ENCODE measurements around the gene A4GALT. TPM values are rescaled to one million over a fixed set of nuclear protein-coding genes. Genes with fewer than 3 reads are reported as not detected.
A peak's percentile ranks its signal among the peaks of the same experiment; 100 is the strongest.

Gene A4GALT
- polyA plus RNA-seq, 2 donors: 19.3 to 50.3 TPM

- no peaks in the 10 kb centered on the region for H3K36me3 ChIP-seq (ENCODE audit: control insufficient read depth in 2 of 2, insufficient read depth in 2 of 2, low read length in 1 of 2)
- peak overlapping the region; percentile 17 to 22 for H3K4me3 ChIP-seq (ENCODE audit: low read depth in 1 of 2, low read length in 2 of 2)
- peak overlapping the region; percentile 86 to 88 for H3K27ac ChIP-seq (ENCODE audit: low read depth in 2 of 2, low read length in 1 of 2)
- H3K4me1 ChIP-seq (ENCODE audit: control insufficient read depth in 2 of 2, insufficient read depth in 2 of 2, low read length in 1 of 2): peaks cover 18 to 45% of the 10 kb centered on the region in 2 donors
- H3K9me3 ChIP-seq (ENCODE audit: control insufficient read depth in 2 of 2, insufficient read depth in 1 of 2, low read depth in 1 of 2, low read length in 1 of 2): no peaks in the 10 kb centered on the region
- no peaks in the 10 kb centered on the region for H3K27me3 ChIP-seq (ENCODE audit: control insufficient read depth in 1 of 2, insufficient read depth in 2 of 2, low read length in 2 of 2)
- WGBS, 2 donors: 25 to 33% methylated on average over 16 of the region's 16 CpGs
These were observed 73.8 kb downstream of the A4GALT start for GRCh38 chr22:42646569-42647525.

- Histone ChIP-seq H3K9me3 (ENCODE audit: control insufficient read depth in 2 of 2, insufficient read depth in 1 of 2, low read depth in 1 of 2, low read length in 1 of 2) (no peaks in the 10 kb centered on the region), H3K4me1 (ENCODE audit: control insufficient read depth in 2 of 2, insufficient read depth in 2 of 2, low read length in 1 of 2) (peaks cover 18 to 45% of the 10 kb centered on the region in 2 donors), H3K36me3 (ENCODE audit: control insufficient read depth in 2 of 2, insufficient read depth in 2 of 2, low read length in 1 of 2) (no peaks in the 10 kb centered on the region), H3K27ac (ENCODE audit: low read depth in 2 of 2, low read length in 1 of 2) (peak overlapping the region; percentile 86 to 88), H3K4me3 (ENCODE audit: low read depth in 1 of 2, low read length in 2 of 2) (peak overlapping the region; percentile 17 to 22), H3K27me3 (ENCODE audit: control insufficient read depth in 1 of 2, insufficient read depth in 2 of 2, low read length in 2 of 2) (no peaks in the 10 kb centered on the region)
- 34 to 36% methylated on average over 13 of the region's 13 CpGs for WGBS, 2 donors
These were observed 74.6 kb downstream of the A4GALT start for GRCh38 chr22:42645938-42646568.

GRCh38 chr22:42645341-42645937, 75.2 kb downstream of the A4GALT start:
- peak overlapping the region; percentile 86 to 88 for H3K27ac ChIP-seq (ENCODE audit: low read depth in 2 of 2, low read length in 1 of 2)
- H3K4me3 ChIP-seq (ENCODE audit: low read depth in 1 of 2, low read length in 2 of 2): peak overlapping the region; percentile 17 to 22
- 38 to 42% methylated on average over 19 of the region's 19 CpGs for WGBS, 2 donors
- H3K4me1 ChIP-seq (ENCODE audit: control insufficient read depth in 2 of 2, insufficient read depth in 2 of 2, low read length in 1 of 2): peaks cover 18 to 45% of the 10 kb centered on the region in 2 donors
- no peaks in the 10 kb centered on the region for H3K36me3 ChIP-seq (ENCODE audit: control insufficient read depth in 2 of 2, insufficient read depth in 2 of 2, low read length in 1 of 2)
- no peaks in the 10 kb centered on the region for H3K9me3 ChIP-seq (ENCODE audit: control insufficient read depth in 2 of 2, insufficient read depth in 1 of 2, low read depth in 1 of 2, low read length in 1 of 2)
- no peaks in the 10 kb centered on the region for H3K27me3 ChIP-seq (ENCODE audit: control insufficient read depth in 1 of 2, insufficient read depth in 2 of 2, low read length in 2 of 2)

- peak overlapping the region; percentile 86 to 88 for H3K27ac ChIP-seq (ENCODE audit: low read depth in 2 of 2, low read length in 1 of 2)
- H3K4me3 ChIP-seq (ENCODE audit: low read depth in 1 of 2, low read length in 2 of 2): peak overlapping the region in 1 of 2 donors; percentile 2
- 22 to 26% methylated on average over 22 of the region's 22 CpGs for WGBS, 2 donors
- H3K27me3 ChIP-seq (ENCODE audit: control insufficient read depth in 1 of 2, insufficient read depth in 2 of 2, low read length in 2 of 2): no peaks in the 10 kb centered on the region
- H3K4me1 ChIP-seq (ENCODE audit: control insufficient read depth in 2 of 2, insufficient read depth in 2 of 2, low read length in 1 of 2): peaks cover 18 to 43% of the 10 kb centered on the region in 2 donors
- no peaks in the 10 kb centered on the region for H3K9me3 ChIP-seq (ENCODE audit: control insufficient read depth in 2 of 2, insufficient read depth in 1 of 2, low read depth in 1 of 2, low read length in 1 of 2)
- no peaks in the 10 kb centered on the region for H3K36me3 ChIP-seq (ENCODE audit: control insufficient read depth in 2 of 2, insufficient read depth in 2 of 2, low read length in 1 of 2)
These were observed 76.0 kb downstream of the A4GALT start for GRCh38 chr22:42644422-42645340.

- Histone ChIP-seq H3K9me3 (ENCODE audit: control insufficient read depth in 2 of 2, insufficient read depth in 1 of 2, low read depth in 1 of 2, low read length in 1 of 2) (no peaks in the 10 kb centered on the region), H3K36me3 (ENCODE audit: control insufficient read depth in 2 of 2, insufficient read depth in 2 of 2, low read length in 1 of 2) (no peaks in the 10 kb centered on the region), H3K4me1 (ENCODE audit: control insufficient read depth in 2 of 2, insufficient read depth in 2 of 2, low read length in 1 of 2) (peaks cover 18 to 42% of the 10 kb centered on the region in 2 donors), H3K27me3 (ENCODE audit: control insufficient read depth in 1 of 2, insufficient read depth in 2 of 2, low read length in 2 of 2) (no peaks in the 10 kb centered on the region), H3K27ac (ENCODE audit: low read depth in 2 of 2, low read length in 1 of 2) (peak overlapping the region; percentile 32 to 53), H3K4me3 (ENCODE audit: low read depth in 1 of 2, low read length in 2 of 2) (no peak overlapping the region)
- 88 to 89% methylated on average over 14 of the region's 14 CpGs for WGBS, 2 donors
These were observed 76.8 kb downstream of the A4GALT start for GRCh38 chr22:42643634-42644421.

- H3K27ac ChIP-seq (ENCODE audit: low read depth in 2 of 2, low read length in 1 of 2): peak overlapping the region in 1 of 2 donors; percentile 56
- peaks cover 18 to 34% of the 10 kb centered on the region in 2 donors for H3K4me1 ChIP-seq (ENCODE audit: control insufficient read depth in 2 of 2, insufficient read depth in 2 of 2, low read length in 1 of 2)
- no peaks in the 10 kb centered on the region for H3K36me3 ChIP-seq (ENCODE audit: control insufficient read depth in 2 of 2, insufficient read depth in 2 of 2, low read length in 1 of 2)
- 82 to 87% methylated on average over 12 of the region's 12 CpGs for WGBS, 2 donors
- H3K4me3 ChIP-seq (ENCODE audit: low read depth in 1 of 2, low read length in 2 of 2): no peak overlapping the region
- no peaks in the 10 kb centered on the region for H3K27me3 ChIP-seq (ENCODE audit: control insufficient read depth in 1 of 2, insufficient read depth in 2 of 2, low read length in 2 of 2)
- H3K9me3 ChIP-seq (ENCODE audit: control insufficient read depth in 2 of 2, insufficient read depth in 1 of 2, low read depth in 1 of 2, low read length in 1 of 2): no peaks in the 10 kb centered on the region
These were observed 77.7 kb downstream of the A4GALT start for GRCh38 chr22:42642806-42643633.

Data from esophagus (tissue), 2 donors.